CMK (cell line): Measurements from ENCODE around the gene ACER2.
A peak's percentile ranks its signal among the peaks of the same experiment; 100 is the strongest.

Experiments
- DNase-seq: peaks from one replicate; pipeline ENCODE4 v3.0.0-alpha.2; 2010; ENCODE audit warnings: low read depth

Gene ACER2

DNA sequence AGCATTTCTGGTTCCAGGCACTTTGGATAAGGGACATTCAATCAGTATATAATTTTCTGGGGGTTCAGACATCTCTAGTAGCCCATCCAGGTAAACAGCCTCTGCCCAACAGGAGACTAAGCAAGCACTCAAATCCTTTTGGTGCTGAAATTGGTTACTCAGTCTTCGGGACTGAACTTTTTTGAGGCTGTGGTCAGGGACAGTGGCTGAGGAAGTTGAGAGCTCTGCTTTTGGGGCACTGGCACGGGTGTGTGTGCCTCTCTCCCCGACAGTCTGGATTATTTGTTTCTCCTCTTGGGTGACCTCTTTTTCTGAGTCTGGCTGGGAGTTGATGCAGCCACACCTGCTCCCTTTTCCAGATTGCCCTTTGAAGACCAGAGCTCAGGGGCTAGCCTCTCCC is 47.6 kb downstream of the ACER2 start:
- DNase-seq: no peak

DNA sequence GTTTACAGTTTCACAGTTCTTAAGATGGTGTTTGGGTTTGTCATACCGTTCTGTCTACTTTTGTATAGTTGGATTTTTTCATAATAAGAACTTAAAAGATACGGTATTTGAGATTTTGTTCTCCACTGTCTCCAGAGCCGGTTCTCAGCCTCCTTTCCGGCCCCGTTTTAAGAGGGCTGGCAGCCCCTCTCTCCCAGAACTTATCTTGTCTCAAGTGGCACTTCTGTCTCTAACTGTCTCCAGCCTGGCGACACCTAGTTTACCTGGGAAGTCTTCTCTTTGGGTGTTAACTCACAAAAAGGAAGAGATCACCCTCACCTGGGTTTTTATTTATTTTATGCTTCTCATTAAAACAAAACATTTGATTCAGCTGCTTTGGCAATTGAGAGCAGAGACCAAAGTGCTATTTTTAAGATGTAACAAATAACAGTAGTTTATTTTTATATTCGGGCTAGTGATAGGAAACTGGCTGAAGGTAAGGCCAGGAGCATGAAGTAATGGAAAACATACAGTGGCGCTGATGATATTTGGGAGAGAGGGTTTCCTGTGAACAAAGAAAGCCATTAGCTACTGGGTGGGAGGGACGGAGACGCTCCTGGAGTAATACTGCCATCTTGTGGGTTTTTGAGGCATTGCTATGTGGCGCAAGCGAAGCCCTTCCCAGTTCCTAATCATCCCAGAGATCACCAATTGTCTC is 48.3 kb downstream of the ACER2 start:
- peak; percentile 35 for DNase-seq

GRCh38 chr9:19457693-19458009 is 48.8 kb downstream of the ACER2 start:
- no peak for DNase-seq

DNA sequence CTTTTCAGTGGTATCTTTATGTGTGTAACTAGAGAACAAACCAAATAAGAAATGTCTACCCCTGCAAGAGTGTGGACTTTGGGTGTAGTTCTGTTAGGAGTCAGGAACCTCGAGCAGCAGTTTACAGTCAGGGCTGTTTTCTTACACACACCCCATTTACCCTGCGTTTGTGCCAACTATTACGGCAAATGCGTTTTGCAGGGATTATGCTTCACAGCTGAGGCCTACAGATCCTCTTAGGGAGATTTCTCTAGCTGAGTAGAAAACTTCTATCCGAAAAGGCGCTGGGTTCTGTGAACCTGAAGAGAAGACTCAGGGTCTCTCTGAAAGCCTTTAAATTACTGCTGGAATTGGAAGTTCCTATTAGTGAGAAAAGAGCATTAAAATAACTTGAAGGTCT is 51.4 kb downstream of the ACER2 start:
- no peak for DNase-seq

DNA sequence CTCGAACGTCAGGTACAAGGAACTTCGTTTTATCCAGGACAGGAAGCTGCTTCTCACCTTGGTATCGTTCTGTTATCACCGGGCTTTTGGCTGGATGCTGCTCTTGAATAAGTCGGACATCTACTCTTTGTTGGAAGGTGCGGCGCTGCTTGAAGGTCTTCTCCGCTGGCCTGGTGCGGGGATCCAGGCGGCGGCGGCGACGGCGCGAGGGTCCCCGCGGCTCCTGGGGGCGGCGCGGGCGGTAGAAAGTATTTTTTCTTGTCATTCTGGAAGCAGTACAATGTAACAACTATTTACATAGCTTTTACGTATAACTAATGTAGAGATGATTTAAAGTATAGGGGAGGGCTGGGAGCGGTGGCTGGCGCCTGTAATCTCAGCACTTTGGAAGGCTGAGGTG is 52.3 kb downstream of the ACER2 start:
- no peak for DNase-seq

GRCh38 chr9:19464061-19464763 is 55.4 kb downstream of the ACER2 start:
- DNase-seq: no peak

DNA sequence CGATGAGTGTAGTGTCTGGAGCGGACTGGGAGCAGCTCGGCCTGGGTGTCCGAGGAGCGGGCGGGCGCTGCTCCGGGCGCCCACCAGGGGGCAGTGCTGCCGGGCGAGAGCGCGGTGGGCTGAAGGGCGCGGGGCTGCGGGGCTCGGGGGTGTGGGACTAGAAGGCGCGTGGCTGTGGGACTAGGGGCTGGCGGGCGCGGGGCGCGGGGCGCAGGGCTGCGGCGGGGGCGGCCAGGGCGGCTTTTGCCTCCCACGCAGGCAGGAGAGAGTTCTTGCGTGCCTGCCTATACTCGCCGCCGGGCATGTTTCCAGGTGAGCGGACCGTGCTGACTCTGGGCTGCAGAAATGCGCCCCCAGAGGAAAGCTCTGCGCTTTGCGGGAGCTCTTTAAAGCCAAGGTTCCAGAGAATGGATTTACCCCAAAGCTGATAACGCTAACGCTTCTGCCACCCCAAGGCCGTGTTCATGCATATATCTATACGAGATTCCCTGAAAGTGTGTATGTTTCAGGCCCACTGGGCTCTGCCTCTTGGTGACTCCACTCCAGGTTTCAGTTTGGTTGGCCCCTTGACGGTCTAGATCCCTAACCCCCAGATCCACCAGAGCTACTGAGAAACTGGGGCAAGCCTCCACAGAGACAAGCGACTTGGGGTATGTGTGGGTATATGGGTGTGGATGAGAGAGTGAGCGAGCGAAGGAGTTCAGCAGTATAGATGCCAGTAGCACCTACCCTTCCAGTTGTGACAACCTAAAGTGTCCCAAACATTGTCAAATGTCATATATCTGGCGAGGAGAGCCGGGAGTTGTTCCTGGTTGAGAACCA is 56.2 kb downstream of the ACER2 start:
- DNase-seq: no peak

GRCh38 chr9:19465586-19466279 is 56.9 kb downstream of the ACER2 start:
- DNase-seq: no peak

- no peak for DNase-seq
These were observed 57.5 kb downstream of the ACER2 start for GRCh38 chr9:19466280-19466639.

GRCh38 chr9:19469271-19469670 is 60.5 kb downstream of the ACER2 start:
- no peak for DNase-seq

- no peak for DNase-seq
These were observed 61.8 kb downstream of the ACER2 start for GRCh38 chr9:19470567-19470966.

GRCh38 chr9:19470981-19471650 is 62.3 kb downstream of the ACER2 start:
- DNase-seq: no peak

GRCh38 chr9:19471737-19472648 is 63.2 kb downstream of the ACER2 start:
- DNase-seq: no peak

GRCh38 chr9:19473605-19474004 is 64.8 kb downstream of the ACER2 start:
- no peak for DNase-seq

DNA sequence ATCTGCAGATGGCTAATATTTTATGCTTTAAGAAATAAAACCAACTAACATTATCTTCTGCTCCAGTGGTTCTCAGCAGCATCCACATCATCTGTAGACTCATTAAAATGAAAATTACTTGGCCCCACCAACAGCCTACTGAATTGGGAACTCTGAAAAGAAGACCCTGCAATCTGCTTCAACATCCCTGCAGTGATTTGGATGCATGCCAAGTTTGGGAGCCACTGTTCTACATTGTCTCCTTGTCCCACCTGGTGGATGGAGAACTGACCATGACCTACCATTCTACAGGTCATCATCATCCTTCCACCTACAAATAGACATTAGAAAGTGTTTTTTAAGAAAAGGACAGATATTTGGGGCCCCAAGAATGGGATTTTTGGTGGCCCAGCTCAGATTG is 71.1 kb downstream of the ACER2 start:
- no peak for DNase-seq

DNA sequence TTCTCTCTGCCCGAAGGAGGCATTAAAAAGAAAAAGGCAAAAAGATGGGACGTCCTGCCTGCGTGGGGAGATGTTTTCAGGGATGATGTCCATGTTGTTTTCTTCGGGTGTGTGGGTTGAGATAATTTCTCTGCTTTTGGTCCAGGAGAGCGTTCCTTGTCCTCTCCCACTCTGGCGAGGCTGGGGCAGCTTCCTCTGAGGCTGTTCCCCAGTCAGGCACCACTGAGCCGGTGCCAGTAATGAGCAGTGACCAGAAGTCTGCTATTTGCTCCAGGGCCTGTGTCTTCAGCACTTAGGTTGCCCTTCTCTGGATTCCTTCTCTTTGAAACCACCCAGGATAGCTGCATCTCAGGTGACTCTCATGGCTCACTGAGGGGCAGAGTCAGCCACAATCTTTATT is 71.5 kb downstream of the ACER2 start:
- DNase-seq: no peak

- DNase-seq: no peak
These were observed 72.5 kb downstream of the ACER2 start for GRCh38 chr9:19481121-19481870.

GRCh38 chr9:19481971-19482404 is 73.2 kb downstream of the ACER2 start:
- DNase-seq: no peak

DNA sequence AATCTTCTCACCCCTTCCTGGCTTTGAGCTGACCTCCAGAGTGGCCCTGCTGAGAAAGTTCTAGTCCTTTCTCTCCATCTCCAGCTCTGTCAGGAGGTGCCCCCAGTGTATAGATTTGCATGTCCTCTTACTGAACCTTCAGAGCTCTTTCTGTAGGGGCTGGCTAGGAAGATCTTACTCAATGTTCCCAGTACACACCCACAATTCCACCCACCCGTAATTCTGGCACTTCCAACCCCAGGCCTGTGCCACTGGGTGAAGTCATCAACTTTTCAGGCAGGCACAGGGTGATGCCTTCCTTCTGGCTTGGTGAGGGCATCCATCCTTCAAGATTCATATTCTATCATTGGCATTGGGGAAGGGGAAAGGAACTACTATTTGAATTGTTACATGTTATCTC is 75.9 kb downstream of the ACER2 start:
- no peak for DNase-seq

DNA sequence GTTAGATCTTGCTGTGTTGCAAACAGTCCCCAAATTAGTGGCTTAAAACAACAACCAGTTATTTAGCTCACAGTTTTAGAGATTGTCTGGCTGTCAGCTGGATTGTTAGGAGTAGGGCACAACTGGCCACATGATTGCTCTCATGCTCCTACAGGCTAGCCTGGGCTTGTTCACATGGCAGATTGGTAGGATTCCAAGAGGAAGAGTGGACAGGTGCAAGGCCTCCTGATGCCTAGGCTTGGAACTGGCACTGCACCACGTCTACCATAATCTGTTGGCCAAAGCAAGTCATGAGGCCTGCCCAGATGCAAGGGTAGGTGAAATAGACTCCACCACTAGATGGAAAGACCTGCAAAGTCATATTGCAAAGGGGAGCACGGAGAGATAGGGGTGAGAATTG is 76.4 kb downstream of the ACER2 start:
- no peak for DNase-seq
